Prostate gland (tissue), 2 donors: ENCODE data around the gene CACNA2D4. TPM values are rescaled to one million over a fixed set of nuclear protein-coding genes. Genes with fewer than 3 reads are reported as not detected.
"Not testable (repeated sequence)": the region's sequence is repeated elsewhere in the genome, so short reads cannot be mapped to it uniquely, and the experiment has no call there.

Experiments
- DNase-seq: peaks from one replicate; pipeline ENCODE4 v3.0.0-alpha.2; 2019; ENCODE audit warnings: low spot score
- H3K27ac ChIP-seq, 2 donors: fragments of 200-600 bp; sonication (generic); 2 replicates each; pipeline ENCODE4 v1.5.1; 2017 to 2019
- H3K27me3 ChIP-seq: fragments of 200-600 bp; sonication (generic); replicated peaks from 2 replicates; pipeline ENCODE4 v1.5.1; 2019; ENCODE audit not compliant: insufficient read depth
- H3K36me3 ChIP-seq, 2 donors: fragments of 200-600 bp; sonication (generic); 1 replicate in 1 of 2; 2 replicates in 1 of 2; pipeline versions ENCODE4 v1.5.1 to v1.8.1; 2017 to 2019
- H3K4me1 ChIP-seq: fragments of 200-600 bp; sonication (generic); replicated peaks from 2 replicates; pipeline ENCODE4 v1.5.1; 2019
- H3K4me3 ChIP-seq, 2 donors: fragments of 200-600 bp; sonication (generic); 2 replicates each; pipeline ENCODE4 v1.5.1; 2017 to 2019
- H3K9me3 ChIP-seq: fragments of 200-600 bp; sonication (generic); 2 replicates; pipeline ENCODE4 v1.5.1; 2017
- POLR2A ChIP-seq: fragments of 450-650 bp; IDR thresholded peaks from one replicate; pipeline ENCODE4 v1.6.1; 2016; ENCODE audit warnings: antibody characterized with exemption, mild to moderate bottlenecking
- POLR2AphosphoS5 ChIP-seq: sonication (generic); formaldehyde crosslinking; IDR thresholded peaks from one replicate; pipeline ENCODE4 v1.6.1; 2017; ENCODE audit warnings: antibody characterized with exemption
- WGBS: methylation state at CpG from one replicate; pipeline ENCODE4 v1.1.5; 2018; 5-methylcytosine and 5-hydroxymethylcytosine counted together
- intact Hi-C: fragments of 100-400 bp; cut with DNase I; formaldehyde crosslinking; loops from one replicate; pipeline ENCODE4 v1.14.2; 2022
- total RNA-seq, 2 donors: library from RNA; depleted of rRNA; stranded (reverse); fragments of >200 nt; gene quantifications; one replicate each; pipeline ENCODE4 v1.1.0, GENCODE V29; 2016
- TF ChIP-seq, protein P1 (sequence below), 4 experiments: fragments of 200-600 bp in 2 of 4; fragments of 450-650 bp in 2 of 4; sonication (generic) in 2 of 4; IDR thresholded peaks; 1 replicate in 3 of 4; 2 replicates in 1 of 4; pipeline ENCODE4 v1.5.1; 2016 to 2019; ENCODE audit warnings: antibody characterized with exemption in 4 of 4, mild to moderate bottlenecking in 2 of 4, moderate library complexity in 2 of 4

The CACNA2D4 gene
- total RNA-seq, 2 donors from 2014 or later: 1.4 to 9.4 TPM

DNA sequence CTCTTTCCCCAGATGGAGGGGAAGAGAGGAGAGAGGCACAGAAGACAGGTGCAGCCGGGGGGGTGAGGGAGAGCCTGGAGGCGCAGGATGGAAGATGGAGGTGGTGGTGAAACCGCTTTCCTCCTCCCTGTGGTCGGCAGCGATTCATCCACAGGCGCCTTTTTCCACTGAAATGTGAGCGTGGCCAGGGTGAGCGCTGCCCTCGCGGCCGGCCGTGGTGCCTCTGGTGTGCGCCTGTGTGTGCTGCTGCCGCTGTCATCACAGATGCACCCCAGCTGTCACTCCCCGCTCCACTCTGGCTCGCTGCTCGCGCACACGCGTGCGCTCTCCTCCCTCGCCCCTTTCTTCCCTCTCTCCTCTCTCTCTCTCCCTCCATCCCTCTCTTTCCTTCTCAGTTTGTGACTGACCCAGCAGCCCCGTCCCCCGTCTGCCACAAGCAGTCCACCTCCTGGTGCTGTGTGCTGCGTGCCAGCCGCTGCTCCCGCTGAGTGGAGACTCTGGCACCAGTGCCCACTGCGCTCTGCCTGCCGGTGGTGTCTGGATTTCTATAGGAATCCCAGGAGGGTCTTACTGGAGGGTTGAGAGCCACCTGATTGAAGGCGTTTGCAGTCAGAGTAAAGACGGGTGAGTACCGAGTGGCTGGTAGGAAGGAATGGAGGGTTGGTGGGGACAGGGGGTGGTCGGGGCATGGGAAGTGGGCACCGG is 98.1 kb downstream of the CACNA2D4 start, which contains the start of gene LRTM2:
Gene LRTM2, plus strand, starts transcription at position 375 of the 705 bp plus-strand sequence. CDS start 7,584 bp downstream, outside the sequence.
- Histone ChIP-seq H3K4me3 (no peak within 1 kb of the TSS), H3K27me3 (peaks cover 13% of the 10 kb centered on the region), H3K36me3 (no peaks in the 10 kb centered on the region), H3K9me3 (no peaks in the 10 kb centered on the region), H3K4me1 (no peaks in the 10 kb centered on the region), H3K27ac (no peak within 1 kb of the TSS)
- intact Hi-C loops: no loop called here
- TF ChIP-seq, protein P1, sequence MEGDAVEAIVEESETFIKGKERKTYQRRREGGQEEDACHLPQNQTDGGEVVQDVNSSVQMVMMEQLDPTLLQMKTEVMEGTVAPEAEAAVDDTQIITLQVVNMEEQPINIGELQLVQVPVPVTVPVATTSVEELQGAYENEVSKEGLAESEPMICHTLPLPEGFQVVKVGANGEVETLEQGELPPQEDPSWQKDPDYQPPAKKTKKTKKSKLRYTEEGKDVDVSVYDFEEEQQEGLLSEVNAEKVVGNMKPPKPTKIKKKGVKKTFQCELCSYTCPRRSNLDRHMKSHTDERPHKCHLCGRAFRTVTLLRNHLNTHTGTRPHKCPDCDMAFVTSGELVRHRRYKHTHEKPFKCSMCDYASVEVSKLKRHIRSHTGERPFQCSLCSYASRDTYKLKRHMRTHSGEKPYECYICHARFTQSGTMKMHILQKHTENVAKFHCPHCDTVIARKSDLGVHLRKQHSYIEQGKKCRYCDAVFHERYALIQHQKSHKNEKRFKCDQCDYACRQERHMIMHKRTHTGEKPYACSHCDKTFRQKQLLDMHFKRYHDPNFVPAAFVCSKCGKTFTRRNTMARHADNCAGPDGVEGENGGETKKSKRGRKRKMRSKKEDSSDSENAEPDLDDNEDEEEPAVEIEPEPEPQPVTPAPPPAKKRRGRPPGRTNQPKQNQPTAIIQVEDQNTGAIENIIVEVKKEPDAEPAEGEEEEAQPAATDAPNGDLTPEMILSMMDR (IDR thresholded peaks at IDR 0.05): no peak
- no peak for TF ChIP-seq POLR2AphosphoS5
- no peak for TF ChIP-seq POLR2A
- 11% methylated on average over 34 of the region's 34 CpGs for WGBS
- DNase-seq: no peak

DNA sequence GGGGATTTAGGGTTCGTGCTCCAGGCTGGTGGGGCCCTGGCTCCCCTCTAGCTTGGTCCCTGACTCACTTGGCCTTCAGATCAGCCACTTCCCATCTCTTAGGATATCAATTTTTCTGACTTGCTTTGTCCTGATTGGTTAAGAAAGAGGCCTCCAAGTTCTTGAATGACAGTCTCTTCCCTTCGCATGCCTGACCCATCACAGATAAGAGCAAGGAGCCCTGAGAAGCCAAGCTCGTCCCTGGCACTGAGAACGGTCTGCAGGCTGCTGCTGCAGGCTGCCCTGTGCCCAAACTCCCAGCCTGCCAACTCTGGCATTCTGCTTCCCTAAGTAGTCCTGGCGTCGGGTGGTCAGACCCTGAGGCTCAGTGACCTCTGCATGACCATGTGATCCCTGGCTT is 98.9 kb downstream of the CACNA2D4 start:
- H3K4me1 ChIP-seq: no peaks in the 10 kb centered on the region
- peaks cover 16% of the 10 kb centered on the region for H3K27me3 ChIP-seq
- H3K9me3 ChIP-seq: no peaks in the 10 kb centered on the region
- H3K36me3 ChIP-seq: no peaks in the 10 kb centered on the region
- no peak overlapping the region for H3K27ac ChIP-seq
- no peak overlapping the region for H3K4me3 ChIP-seq
- no peak for DNase-seq
- intact Hi-C loops: no loop called here
- no peak for TF ChIP-seq POLR2A
- TF ChIP-seq, protein P1 (IDR thresholded peaks at IDR 0.05): no peak
- TF ChIP-seq POLR2AphosphoS5: no peak
- 70% methylated on average over 6 of the region's 6 CpGs for WGBS

DNA sequence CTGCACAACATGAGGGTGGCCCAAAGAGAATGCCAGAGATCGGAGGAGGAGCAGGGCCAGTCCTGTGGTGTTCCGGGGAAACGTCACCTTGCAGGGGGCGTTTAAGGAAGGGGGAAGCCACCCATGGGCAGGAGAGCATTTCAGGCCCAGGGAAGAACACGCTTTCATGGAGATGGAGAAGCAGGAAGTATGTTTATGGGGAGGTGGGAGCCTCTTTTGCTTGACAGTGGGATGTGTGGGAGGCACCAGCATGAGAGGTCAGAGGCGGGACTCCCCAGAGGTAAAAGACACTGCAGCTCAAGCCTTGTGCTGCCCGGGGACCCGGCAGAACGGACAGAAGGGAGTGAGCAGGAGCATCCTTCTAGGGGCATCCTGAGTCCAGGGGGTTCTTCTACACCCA is 99.4 kb downstream of the CACNA2D4 start:
- H3K4me1 ChIP-seq: no peaks in the 10 kb centered on the region
- no peaks in the 10 kb centered on the region for H3K36me3 ChIP-seq
- H3K4me3 ChIP-seq: no peak overlapping the region
- intact Hi-C loops: no loop called here
- WGBS: 69% methylated on average over 9 of the region's 9 CpGs
- H3K9me3 ChIP-seq: no peaks in the 10 kb centered on the region
- TF ChIP-seq, protein P1 (IDR thresholded peaks at IDR 0.05): no peak
- TF ChIP-seq POLR2AphosphoS5 (no peak), POLR2A (no peak)
- H3K27ac ChIP-seq: no peak overlapping the region
- peaks cover 16% of the 10 kb centered on the region for H3K27me3 ChIP-seq
- DNase-seq: no peak

GRCh38 chr12:1817928-1818327 is 100.5 kb downstream of the CACNA2D4 start:
- intact Hi-C loops, DNase-seq, H3K4me1 ChIP-seq, H3K9me3 ChIP-seq, H3K27ac ChIP-seq, H3K4me3 ChIP-seq, H3K36me3 ChIP-seq: not testable (repeated sequence)
- peaks cover 16% of the 10 kb centered on the region for H3K27me3 ChIP-seq
- whole genome bisulfite sequencing: 94% methylated on average over 22 of the region's 28 CpGs

GRCh38 chr12:1816730-1817348 is 101.6 kb downstream of the CACNA2D4 start:
- no peak for DNase-seq
- no peak overlapping the region for H3K4me3 ChIP-seq
- H3K9me3 ChIP-seq: no peaks in the 10 kb centered on the region
- intact Hi-C loops: no loop called here
- H3K4me1 ChIP-seq: no peaks in the 10 kb centered on the region
- no peak overlapping the region for H3K27ac ChIP-seq
- H3K27me3 ChIP-seq: peaks cover 14% of the 10 kb centered on the region
- no peak for TF ChIP-seq POLR2AphosphoS5
- TF ChIP-seq, protein P1 (IDR thresholded peaks at IDR 0.05): no peak
- TF ChIP-seq POLR2A: no peak
- H3K36me3 ChIP-seq: no peaks in the 10 kb centered on the region
- WGBS: 91% methylated on average over 9 of the region's 9 CpGs
